ENCODE measurements around the gene AANAT.

GRCh38 chr17:76476736-76477135 is 9.3 kb downstream of the AANAT start:
- TF ChIP-seq CTCF (IDR thresholded peaks at IDR 0.05) (no peak), POLR2A (IDR thresholded peaks at IDR 0.05) (no peak)
